ENCODE data around the gene SDR42E2. TPM values are rescaled to one million over a fixed set of nuclear protein-coding genes. Genes with fewer than 3 reads are reported as not detected.
"Not testable (repeated sequence)": the region's sequence is repeated elsewhere in the genome, so short reads cannot be mapped to it uniquely, and the experiment has no call there.

The SDR42E2 gene
- total RNA-seq, 2 donors from 2014 or later: 0.66 TPM; not detected in 1

DNA sequence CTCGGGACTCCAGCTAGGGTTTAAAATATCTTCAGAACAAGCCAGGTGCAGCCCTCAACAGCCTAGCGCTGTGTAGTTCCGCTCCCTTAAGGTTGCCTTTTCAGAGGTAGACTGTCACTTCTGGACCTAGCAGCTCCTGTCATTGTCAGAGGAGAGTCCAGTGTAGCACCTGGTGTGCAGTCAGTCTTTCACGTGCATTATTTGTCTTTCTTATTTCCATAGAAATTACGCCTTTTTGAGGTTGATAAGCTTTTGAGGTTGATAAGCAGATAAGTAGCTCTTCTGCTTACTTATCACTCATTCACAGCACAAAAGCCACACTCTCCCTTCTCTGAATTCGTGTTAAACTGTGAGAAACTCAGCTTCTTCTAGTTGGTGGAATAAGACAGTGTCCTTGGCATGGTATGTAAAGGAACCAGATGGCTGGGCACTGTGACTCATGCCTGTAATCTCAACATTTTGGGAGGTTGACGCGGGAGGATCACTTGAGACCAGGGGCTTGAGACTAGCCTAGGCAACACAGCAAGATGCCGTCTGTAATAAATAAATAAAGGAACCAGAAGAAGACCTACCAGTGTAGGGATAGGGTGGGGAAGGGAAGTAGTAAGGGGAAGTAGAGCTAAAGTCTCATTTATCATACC, 54.0 kb downstream of the SDR42E2 start:
- H3K4me3 ChIP-seq: no peak overlapping the region

DNA sequence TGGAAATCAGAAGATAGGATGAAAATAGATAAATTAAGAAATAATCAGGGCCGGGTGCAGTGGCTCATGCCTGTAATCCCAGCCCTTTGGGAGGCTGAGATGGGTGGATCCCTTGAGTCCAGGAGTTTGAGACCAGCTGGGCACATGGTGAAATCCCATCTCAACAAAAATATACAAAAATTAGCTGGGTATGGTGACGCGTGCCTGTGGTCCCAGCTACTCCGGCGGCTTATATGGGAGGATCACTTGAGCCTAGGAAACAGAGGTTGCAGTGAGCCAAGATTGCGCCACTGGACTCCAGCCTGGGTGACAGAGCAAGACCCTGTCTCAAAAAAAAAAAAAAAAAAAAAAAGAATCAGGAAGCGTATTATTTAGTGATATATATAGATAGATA, 54.5 kb downstream of the SDR42E2 start:
- H3K9me3 ChIP-seq; ATAC-seq; H3K27ac ChIP-seq; H3K36me3 ChIP-seq (replicated peaks in 1 of 2; ENCODE audit: insufficient read depth in 1 of 2, low read depth in 2 of 2); H3K27me3 ChIP-seq; DNase-seq; H3K4me3 ChIP-seq; intact Hi-C loops (cut with DNase I): not testable (repeated sequence)
- WGBS, 2 donors: 88 to 90% methylated on average over 7 of the region's 7 CpGs
- H3K4me1 ChIP-seq: peaks cover 17% of the 10 kb centered on the region

More for the DNA sequence above, 54.0 kb downstream of the SDR42E2 start:
- Histone ChIP-seq H3K36me3 (replicated peaks in 1 of 2; ENCODE audit: insufficient read depth in 1 of 2, low read depth in 2 of 2) (no peaks in the 10 kb centered on the region), H3K4me1 (peaks cover 17% of the 10 kb centered on the region), H3K27me3 (no peaks in the 10 kb centered on the region), H3K27ac (peak overlapping the region in 1 of 4 donors; percentile 5), H3K9me3 (no peaks in the 10 kb centered on the region)
- 31 to 42% methylated on average over 9 of the region's 9 CpGs for WGBS, 2 donors
- peak; percentile 33 for ATAC-seq
- DNase-seq: no peak
- intact Hi-C loops (cut with DNase I): no loop called here
- TF ChIP-seq, protein P1, sequence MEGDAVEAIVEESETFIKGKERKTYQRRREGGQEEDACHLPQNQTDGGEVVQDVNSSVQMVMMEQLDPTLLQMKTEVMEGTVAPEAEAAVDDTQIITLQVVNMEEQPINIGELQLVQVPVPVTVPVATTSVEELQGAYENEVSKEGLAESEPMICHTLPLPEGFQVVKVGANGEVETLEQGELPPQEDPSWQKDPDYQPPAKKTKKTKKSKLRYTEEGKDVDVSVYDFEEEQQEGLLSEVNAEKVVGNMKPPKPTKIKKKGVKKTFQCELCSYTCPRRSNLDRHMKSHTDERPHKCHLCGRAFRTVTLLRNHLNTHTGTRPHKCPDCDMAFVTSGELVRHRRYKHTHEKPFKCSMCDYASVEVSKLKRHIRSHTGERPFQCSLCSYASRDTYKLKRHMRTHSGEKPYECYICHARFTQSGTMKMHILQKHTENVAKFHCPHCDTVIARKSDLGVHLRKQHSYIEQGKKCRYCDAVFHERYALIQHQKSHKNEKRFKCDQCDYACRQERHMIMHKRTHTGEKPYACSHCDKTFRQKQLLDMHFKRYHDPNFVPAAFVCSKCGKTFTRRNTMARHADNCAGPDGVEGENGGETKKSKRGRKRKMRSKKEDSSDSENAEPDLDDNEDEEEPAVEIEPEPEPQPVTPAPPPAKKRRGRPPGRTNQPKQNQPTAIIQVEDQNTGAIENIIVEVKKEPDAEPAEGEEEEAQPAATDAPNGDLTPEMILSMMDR (IDR thresholded peaks at IDR 0.05): no peak
- no peak for TF ChIP-seq POLR2A (IDR thresholded peaks at IDR 0.05)

GRCh38 chr16:22217890-22218730, 55.8 kb downstream of the SDR42E2 start:
- Histone ChIP-seq H3K9me3 (no peaks in the 10 kb centered on the region), H3K27me3 (no peaks in the 10 kb centered on the region), H3K27ac (no peak overlapping the region), H3K36me3 (replicated peaks in 1 of 2; ENCODE audit: insufficient read depth in 1 of 2, low read depth in 2 of 2) (no peaks in the 10 kb centered on the region), H3K4me3 (no peak overlapping the region), H3K4me1 (peaks cover 17% of the 10 kb centered on the region)
- DNase-seq (peak in 2 of 4 donors; percentile 16 to 39), ATAC-seq (peak; percentile 5)
- intact Hi-C loops (cut with DNase I): no loop called here
- TF ChIP-seq, protein P1 (IDR thresholded peaks at IDR 0.05): no peak
- no peak for TF ChIP-seq POLR2A (IDR thresholded peaks at IDR 0.05)
- WGBS, 2 donors: 73 to 86% methylated on average over 5 to 18 of the region's 18 CpGs

GRCh38 chr16:22219389-22220068, 57.2 kb downstream of the SDR42E2 start:
- ATAC-seq: no peak
- Histone ChIP-seq H3K4me1 (peaks cover 17% of the 10 kb centered on the region), H3K9me3 (no peaks in the 10 kb centered on the region), H3K27me3 (no peaks in the 10 kb centered on the region), H3K4me3 (no peak overlapping the region), H3K27ac (no peak overlapping the region), H3K36me3 (replicated peaks in 1 of 2; ENCODE audit: insufficient read depth in 1 of 2, low read depth in 2 of 2) (no peaks in the 10 kb centered on the region)
- TF ChIP-seq, protein P1 (IDR thresholded peaks at IDR 0.05): no peak
- TF ChIP-seq POLR2A (IDR thresholded peaks at IDR 0.05): no peak
- WGBS, 2 donors: 93 to 96% methylated on average over 3 of the region's 3 CpGs
- DNase-seq: no peak
- intact Hi-C loops (cut with DNase I): no loop called here

DNA sequence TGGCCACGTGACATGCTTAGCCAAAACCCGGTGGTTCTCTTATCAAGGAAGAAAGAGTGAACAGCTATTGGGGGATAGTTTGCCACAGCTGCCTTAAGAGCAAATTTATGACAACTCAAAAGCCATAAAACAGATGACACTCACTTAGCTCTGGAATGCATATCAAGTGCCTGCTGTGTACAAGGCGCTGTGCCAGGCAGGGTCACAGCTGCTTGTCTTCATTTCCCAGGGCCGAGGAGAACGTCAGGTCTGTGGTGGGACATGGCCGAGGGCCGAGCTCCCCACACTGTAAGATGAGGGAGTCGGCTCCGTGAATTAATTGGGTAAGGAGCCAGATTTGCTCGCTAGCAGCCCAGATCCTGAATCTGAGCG, 57.7 kb downstream of the SDR42E2 start:
- Histone ChIP-seq H3K36me3 (replicated peaks in 1 of 2; ENCODE audit: insufficient read depth in 1 of 2, low read depth in 2 of 2) (no peaks in the 10 kb centered on the region), H3K9me3 (no peaks in the 10 kb centered on the region), H3K27ac (no peak overlapping the region), H3K27me3 (no peaks in the 10 kb centered on the region), H3K4me3 (no peak overlapping the region), H3K4me1 (peaks cover 17% of the 10 kb centered on the region)
- WGBS, 2 donors: 81 to 85% methylated on average over 8 to 11 of the region's 11 CpGs
- ATAC-seq: no peak
- DNase-seq: peak in 3 of 4 donors; percentile 34 to 41 (median 34)
- intact Hi-C loops (cut with DNase I): no loop called here
- TF ChIP-seq, protein P1 (IDR thresholded peaks at IDR 0.05): no peak
- no peak for TF ChIP-seq POLR2A (IDR thresholded peaks at IDR 0.05)
